GM21526 (cell line): ENCODE data around the gene RTP5.
"Not testable (repeated sequence)": the region's sequence is repeated elsewhere in the genome, so short reads cannot be mapped to it uniquely, and the experiment has no call there.

ENCODE experiments used
- ATAC-seq: cut with Tn5 transposase; IDR thresholded peaks from one replicate; pipeline ENCODE4 v1.9.1; 2021; ENCODE audit warnings: moderate library complexity; ENCODE audit not compliant: unreplicated experiment, low FRiP score

Gene RTP5

GRCh38 chr2:241869087-241869961 is at the start of gene RTP5:
TSS of gene RTP5 (plus strand) at chr2:241869729. CDS start at chr2:241869757, 28 bp downstream.
- ATAC-seq: no peak

- not testable (repeated sequence) for ATAC-seq
Measured at GRCh38 chr2:241819947-241820624, 49.4 kb upstream of the RTP5 start.

- ATAC-seq: no peak
Measured at GRCh38 chr2:241820625-241821384, 48.7 kb upstream of the RTP5 start.

GRCh38 chr2:241821460-241822263 is 47.9 kb upstream of the RTP5 start:
- no peak for ATAC-seq

GRCh38 chr2:241822264-241822623 is 47.3 kb upstream of the RTP5 start:
- no peak for ATAC-seq

- not testable (repeated sequence) for ATAC-seq
Measured at GRCh38 chr2:241823531-241824437, 45.7 kb upstream of the RTP5 start.

- ATAC-seq: no peak
Measured at GRCh38 chr2:241827394-241827793, 42.1 kb upstream of the RTP5 start.

- no peak for ATAC-seq
Measured at GRCh38 chr2:241833101-241833663, 36.3 kb upstream of the RTP5 start.

GRCh38 chr2:241833756-241834526 is 35.6 kb upstream of the RTP5 start:
- ATAC-seq: not testable (repeated sequence)

GRCh38 chr2:241834527-241835210 is 34.9 kb upstream of the RTP5 start:
- ATAC-seq: no peak

GRCh38 chr2:241835611-241836010 is 33.9 kb upstream of the RTP5 start:
- no peak for ATAC-seq

GRCh38 chr2:241836292-241836691 is 33.2 kb upstream of the RTP5 start:
- no peak for ATAC-seq

GRCh38 chr2:241837197-241837965 is 32.1 kb upstream of the RTP5 start:
- ATAC-seq: no peak

GRCh38 chr2:241841181-241842066 is 28.1 kb upstream of the RTP5 start:
- ATAC-seq: no peak

- no peak for ATAC-seq
Measured at GRCh38 chr2:241842067-241842415, 27.5 kb upstream of the RTP5 start.

GRCh38 chr2:241842620-241843211 is 26.8 kb upstream of the RTP5 start:
- no peak for ATAC-seq
